Activated CD4-positive, alpha-beta T cell treated with anti-CD3 and anti-CD28 coated beads, Interleukin-2, amount 50 U/mL, for 4 hours (primary cell): ENCODE results near the gene ONECUT3.
"Not testable (repeated sequence)": the region's sequence is repeated elsewhere in the genome, so short reads cannot be mapped to it uniquely, and the experiment has no call there.

ENCODE experiments used
- DNase-seq, 2 experiments: peaks; one replicate each; pipeline ENCODE4 v3.0.0-alpha.2; 2020

ONECUT3 gene

DNA sequence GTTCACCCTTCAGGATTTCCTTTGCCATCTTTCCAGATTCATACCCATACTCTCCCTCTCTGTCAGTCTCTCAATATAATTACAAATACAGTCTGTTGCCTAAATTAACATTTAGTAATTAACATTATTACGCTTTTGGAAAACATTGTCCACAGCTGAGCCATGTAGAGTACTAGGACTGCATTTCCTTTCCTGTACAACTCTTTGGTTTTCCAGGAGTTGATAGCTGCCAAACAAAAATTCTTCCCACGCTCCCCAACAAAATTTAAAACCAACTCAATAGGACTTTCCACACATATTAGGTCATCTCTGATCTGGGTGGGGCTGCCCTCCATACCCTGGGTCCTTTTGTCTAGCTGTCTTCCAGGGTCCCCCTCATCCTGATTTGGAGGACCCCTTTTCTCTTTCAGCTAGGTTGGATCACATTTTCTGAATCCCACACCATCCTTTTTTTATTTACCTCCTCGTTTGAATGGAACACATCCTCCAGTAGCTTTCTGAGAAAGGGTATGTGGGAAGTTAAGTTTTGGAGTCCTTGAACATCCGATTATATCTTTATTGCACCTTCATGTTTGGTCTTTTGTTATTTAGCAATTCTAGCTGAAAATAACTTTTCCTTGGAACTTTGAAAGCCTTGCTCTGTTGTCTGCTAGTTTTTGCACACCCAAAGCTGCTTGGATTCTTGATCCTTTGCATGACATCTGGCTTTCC is 17.7 kb downstream of the ONECUT3 start:
- DNase-seq, result no peak

GRCh38 chr19:1773184-1773583 is 19.9 kb downstream of the ONECUT3 start:
- no peak for DNase-seq

GRCh38 chr19:1774989-1775772 is 21.9 kb downstream of the ONECUT3 start:
- no peak for DNase-seq

DNA sequence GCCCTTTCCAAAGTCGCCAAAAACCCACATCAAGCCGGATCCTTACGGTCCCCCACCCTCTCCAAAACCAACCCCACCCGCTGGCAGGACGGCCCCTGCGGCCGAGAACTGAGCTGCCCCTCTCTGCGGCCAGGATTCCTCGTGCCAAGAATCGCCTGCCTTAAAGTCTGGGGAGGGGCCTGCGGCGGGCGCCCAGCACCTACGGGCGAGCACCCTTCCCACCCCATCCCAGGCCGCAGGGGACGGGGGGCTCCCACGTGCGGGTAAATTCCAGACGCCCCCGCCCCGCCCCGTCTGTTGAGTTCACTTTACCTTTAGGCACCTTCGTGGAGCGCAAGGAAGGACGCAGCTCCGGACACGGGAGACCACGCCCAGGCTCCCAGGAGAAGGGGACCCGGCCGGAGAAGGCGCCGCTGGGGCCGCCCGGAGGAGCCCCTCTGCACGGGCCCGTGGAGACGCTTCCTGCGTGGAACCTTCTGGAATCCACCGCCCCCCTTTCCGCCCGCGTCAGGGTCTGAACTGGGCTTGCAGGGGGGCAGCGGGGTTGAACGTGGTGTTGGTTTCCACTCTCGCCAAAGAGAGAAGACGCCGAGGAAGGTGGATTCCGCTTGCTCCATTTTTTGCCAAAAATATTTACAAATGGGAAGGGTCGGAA is 22.8 kb downstream of the ONECUT3 start:
- DNase-seq, result no peak

DNA sequence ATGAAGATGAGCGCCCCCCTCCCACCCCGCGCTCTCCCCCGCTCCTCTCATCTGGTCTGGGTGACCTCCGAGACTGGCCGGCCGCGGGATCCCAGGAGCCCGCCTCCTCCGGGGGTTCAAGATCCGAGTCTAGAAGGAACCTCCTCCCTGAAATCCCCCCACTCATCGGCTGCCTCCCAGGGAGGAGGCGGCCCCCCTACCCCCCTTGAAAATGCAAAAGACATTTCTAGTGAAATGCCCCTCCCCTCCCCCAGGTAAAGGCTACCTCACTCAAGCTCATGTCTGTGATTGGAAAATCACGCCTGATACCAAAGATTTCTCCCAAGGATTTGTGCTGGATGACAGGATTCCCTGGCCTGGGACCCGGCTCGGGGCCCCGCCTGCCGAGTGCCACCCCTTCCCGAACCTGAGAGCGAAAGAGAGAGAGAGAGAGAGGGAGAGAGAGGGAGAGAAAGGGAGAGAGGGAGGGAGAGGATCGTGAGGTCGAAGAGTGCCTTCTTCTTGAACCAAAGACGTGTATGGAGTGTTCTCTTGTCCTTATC is 23.4 kb downstream of the ONECUT3 start:
- no peak for DNase-seq

DNA sequence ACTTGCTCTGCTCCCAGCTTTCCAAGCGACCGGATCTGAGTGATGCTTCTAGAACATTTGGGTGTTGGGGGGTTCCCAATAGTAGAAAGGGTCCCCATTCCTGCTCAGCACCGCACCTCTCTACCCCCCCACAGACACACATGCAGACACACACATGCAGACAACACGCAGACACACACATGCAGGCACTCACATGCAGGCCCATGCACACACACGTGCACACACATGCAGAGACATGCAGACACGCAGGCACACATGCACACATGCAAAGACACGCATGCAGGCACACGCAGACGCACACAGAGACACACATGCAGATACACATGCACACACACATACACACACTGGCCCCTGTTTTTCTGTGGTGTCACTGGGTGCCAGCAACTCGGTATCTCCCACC is 23.8 kb downstream of the ONECUT3 start:
- DNase-seq, result no peak

DNA sequence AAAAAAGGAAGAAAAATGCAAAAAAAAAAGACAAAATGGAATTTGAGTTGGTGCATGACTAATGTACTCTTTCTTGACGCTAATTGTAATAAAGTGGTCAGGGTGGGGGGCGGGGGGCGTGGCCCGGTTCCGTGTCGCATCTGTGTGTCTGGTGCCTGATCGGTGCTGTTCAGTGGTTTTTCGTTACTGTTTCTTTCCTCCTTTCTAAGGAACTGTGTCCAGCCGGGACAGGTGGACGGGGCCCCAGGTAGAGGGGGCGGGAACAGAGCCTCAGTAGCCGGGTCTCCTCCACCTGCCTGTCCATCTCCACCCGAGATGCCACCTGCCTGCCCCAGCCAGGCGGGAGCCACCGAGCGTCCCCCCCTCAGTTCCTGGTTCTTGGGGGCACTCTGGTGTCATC is 26.3 kb downstream of the ONECUT3 start:
- no peak for DNase-seq

DNA sequence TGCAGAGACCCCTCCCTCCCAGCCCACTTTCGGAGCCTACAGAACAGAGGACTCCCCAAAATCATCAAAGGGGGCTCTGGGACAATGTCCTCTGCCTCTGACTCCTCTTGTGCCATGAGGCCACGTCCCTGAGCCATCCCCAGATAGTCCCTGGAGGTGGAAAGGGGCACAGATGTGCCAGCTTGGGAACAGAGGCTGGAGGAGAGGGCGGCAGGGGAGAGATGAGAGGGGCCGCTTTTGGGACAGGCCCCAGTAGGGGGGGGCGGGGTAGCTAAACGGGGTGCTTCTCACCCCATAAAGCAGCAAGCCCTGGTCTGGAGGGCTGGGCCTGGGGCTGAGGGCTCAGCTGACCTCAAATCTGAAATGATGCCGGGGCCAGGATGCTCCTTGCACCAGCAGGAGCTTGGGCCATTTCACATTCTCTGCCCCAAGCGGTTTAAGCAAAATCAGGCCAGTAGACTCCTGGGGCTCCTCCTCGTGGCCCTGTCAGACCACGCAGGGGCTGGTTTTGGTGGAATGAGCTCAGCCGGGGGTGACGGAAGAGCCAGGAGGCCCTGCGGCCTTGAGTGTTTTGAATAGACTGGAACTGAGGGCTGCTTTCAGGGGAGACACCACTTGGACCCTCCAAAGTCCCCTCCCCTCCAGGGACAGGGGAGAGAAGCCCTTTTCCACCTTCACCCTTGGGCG is 27.1 kb downstream of the ONECUT3 start:
- no peak for DNase-seq

DNA sequence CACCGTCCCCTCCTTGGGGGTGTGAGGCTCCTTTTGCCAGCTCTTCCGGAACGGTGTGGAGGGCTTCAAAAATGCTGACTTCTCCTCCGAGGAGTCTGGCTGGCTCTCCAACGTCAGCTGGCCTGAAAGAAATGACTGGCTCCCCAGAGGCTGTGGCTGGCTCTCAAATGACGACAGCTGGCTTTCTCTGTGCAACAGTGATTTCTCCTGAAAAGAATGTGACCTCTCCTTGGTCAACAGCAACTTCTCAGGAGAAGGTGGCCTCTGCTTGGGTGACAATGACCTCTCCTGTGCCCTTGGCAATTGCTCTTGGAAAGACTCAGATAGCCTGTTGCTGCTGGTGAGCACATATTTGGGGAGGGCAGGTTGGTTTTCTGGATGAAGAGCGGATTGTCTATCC is 29.2 kb downstream of the ONECUT3 start:
- DNase-seq, result no peak

- DNase-seq, result no peak
These were observed 30.0 kb downstream of the ONECUT3 start for GRCh38 chr19:1783354-1783753.

DNA sequence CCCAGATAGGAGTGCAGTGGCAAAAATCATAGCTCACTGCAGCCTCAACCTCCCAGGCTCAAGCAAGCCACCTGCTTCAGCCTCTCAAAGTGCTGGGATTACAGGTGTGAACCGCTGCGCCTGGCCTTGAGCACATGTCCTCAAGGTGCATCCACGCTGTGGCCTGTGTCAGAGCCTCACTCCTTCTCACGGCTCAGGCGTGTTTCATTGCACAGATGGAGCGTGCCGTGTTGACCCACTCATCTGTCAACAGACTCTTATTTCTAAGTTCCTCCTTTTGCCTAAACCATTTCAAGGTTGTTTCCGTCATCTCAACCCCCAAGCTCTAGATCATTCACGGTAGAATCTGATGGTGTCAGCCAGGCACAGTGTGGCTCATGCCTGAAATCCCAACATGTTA is 30.6 kb downstream of the ONECUT3 start:
- no peak for DNase-seq

GRCh38 chr19:1785310-1785709 is 32.0 kb downstream of the ONECUT3 start:
- no peak for DNase-seq

GRCh38 chr19:1786668-1787067 is 33.4 kb downstream of the ONECUT3 start:
- no peak for DNase-seq

DNA sequence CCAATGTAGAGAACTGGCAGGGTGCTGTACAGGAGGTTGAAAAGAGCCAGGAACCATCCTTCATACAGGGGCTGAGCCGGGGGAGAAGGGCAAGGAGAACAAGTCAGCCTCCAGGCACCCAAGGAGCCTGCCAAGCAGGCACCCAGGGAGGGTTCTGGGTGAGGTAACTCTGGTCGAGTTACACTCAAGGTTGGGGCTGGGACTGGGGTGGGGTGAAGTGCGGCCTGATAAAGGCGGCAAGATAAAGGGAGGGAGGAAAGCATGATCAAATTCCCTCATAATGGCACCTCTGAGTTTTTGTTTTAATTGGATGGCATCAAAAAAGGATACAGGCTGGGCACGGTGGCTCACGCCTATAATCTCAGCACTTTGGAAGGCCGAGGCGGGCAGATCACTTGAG is 33.8 kb downstream of the ONECUT3 start:
- DNase-seq, result no peak

DNA sequence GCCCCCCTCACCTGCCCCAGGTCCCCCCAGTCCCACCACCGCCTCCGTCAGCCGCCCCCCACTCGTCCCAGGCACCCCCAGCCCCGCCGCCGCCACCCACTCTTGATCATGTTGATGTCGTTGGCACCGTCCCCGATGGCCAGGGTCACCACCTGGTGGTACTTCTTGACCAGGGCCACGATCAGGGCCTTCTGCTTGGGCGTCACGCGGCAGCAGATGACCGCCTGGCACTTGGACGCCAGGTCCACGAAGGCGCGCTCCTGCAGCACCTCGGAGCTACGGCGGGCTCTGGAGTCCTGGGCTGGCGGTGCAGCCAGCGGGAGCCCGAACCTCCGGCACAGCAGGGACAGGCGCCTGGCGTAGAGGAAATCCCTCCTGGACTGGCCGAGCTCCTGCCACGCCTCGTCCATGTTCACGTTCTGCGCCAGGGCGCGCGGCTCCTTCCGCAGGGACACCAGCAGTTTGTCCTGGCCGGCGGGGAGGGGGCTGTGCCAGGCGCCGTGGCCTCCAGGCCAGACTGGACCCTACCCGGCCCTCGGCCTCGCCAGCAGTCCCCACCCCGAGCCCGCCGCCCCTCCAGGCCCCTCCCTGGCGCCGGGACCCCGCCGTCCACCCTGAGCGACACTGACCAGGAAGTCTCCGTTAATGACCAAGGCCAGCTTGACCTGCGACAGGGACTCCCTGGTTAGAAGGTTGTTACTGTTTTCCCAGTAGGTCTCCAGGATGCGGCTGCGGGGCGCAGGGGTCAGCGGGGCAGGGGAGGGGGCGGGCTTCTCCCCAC is 36.1 kb downstream of the ONECUT3 start:
- DNase-seq, result no peak

DNA sequence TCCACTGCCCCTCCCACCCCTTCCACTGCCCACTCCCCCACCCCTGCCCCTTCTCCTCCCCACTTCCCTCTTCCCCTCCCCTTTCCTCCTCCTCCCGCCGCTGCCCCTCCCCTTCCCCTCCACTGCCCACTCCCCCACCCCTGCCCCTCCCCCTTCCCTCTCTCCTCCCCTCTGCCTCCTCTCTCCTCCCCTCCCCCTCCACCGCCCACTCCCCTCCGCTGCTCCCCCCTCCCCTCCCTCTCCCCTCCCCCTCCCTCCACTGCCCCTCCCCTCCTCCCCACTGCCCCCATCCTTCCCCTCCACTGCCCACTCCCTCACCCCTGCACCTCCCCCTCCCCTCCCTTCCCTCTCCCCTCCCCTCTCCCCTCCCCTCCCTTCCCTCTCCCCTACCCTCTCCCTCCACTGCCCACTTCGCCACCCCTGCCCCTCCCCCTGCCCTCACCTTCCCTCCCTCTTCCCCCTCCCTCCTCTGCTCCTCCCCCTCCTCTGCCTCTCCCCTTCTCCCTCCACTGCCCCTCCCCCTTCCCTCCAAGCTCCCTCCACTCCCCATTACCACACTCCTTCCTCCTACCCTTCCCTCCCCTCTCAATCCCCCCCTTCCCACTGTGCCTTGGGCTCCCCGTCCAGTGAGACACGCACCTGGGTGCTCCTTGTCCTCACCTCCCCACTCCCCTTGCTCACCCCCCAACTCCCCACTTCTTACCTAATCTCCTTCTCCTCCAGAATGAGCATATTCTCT is 36.9 kb downstream of the ONECUT3 start:
- DNase-seq, result no peak

GRCh38 chr19:1791879-1792278 is 38.6 kb downstream of the ONECUT3 start:
- no peak for DNase-seq

DNA sequence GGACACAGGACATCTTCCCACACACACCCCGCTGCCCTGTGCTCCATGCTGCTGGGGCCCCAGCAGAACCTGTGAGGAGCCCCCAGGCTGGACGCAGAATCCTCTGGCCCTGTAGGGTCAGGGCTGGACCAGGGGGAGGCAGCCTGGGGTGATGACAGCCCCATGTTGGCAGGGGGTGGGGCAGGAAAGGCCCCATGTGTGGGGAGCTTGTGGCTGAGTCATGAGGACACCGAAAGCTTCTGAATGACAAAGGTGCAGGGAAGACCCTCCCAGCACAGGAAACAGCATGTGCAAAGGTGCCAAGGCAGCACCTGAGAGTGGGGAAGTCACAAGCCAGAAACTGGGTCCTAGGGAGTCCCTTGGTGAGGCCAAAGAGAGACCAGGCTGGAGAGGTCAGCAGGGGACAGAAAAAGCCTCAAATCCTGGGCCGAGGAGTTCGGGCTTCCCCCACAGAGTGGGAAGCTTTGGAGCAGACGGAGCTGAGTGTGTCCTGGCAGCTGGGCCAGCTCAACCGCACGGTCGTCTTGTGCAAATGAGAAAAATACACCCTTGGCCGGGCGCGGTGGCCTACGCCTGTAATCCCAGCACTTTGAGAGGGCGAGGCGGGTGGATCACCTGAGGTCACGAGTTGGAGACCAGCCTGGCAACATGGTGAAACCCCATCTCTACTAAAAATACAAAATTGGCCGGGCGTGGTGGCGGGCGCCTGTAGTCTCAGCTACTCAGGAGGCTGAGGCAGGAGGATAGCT is 41.3 kb downstream of the ONECUT3 start:
- DNase-seq, result no peak

DNA sequence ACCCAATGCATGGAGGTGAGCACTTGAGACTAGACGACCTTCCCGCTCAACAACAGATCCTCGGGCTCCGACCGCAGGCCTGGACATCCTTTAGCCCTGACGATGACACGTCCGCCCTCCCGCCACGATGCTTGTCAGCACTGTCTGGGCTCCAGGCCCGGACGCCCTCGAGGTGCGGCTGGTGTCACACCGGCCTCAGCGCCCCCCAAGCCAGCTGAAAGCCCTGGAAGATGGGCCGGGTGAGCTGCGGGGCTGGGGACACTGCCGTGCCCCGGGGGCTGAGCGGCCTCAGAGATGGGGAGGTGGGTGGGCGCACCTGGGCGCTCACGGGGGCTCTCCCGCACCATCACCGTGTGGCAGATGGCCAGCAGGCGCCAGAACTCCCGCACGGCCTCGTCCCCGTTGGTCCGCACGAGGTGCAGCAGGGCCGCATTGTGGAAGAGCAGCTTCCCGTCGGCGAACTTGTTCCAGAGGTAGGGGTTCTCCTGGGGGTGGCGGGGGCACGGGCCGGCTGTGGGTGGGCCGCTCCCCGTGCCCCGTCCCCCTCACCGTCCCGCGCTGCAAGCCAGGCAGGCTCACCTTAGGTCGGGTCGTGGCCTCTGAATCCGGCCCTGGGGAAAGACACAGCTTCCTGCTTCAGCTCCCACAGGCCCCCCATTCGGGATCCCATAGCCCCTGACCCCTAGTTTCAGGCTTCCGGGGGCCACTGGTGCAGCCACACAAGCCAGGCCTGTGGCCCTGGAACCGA is 43.3 kb downstream of the ONECUT3 start:
- no peak for DNase-seq

- not testable (repeated sequence) for DNase-seq
These were observed 44.0 kb downstream of the ONECUT3 start for GRCh38 chr19:1797313-1797712.
